Adipose tissue (tissue), 3 donors: Measurements from ENCODE around the gene ACSL3. TPM values are rescaled to one million over a fixed set of nuclear protein-coding genes. Genes with fewer than 3 reads are reported as not detected.
"Not testable (repeated sequence)": the region's sequence is repeated elsewhere in the genome, so short reads cannot be mapped to it uniquely, and the experiment has no call there.

Experiments
- H3K27ac ChIP-seq: one replicate; pipeline ENCODE4 v1.5.1; 2013; ENCODE audit warnings: low read depth, low read length
- WGBS, 3 donors: extraction: QIAGEN DNeasy Blood & Tissue Kit; methylation state at CpG; one replicate each; pipeline ENCODE4 v1.1.7; 2013; 5-methylcytosine and 5-hydroxymethylcytosine counted together
- polyA plus RNA-seq, 3 donors: library from polyadenylated mRNA; stranded (reverse); fragments of 200-250 nt; gene quantifications; one replicate each; pipeline ENCODE4 v1.2.3, GENCODE V29; 2013
- donor health status: healthy with polysubstance abuse.
- donor health status: Bipolar disorder and iron deficiency.
- donor health status: healthy.

ACSL3 gene
- polyA plus RNA-seq, 3 donors, result 8.9 to 36.3 (median 20.7) TPM

GRCh38 chr2:222899413-222900181 lies 38.8 kb downstream of the ACSL3 start:
- no peak overlapping the region for H3K27ac ChIP-seq

GRCh38 chr2:222900354-222900753 lies 39.5 kb downstream of the ACSL3 start:
- WGBS, 3 donors, result 53 to 67% (median 54%) methylated on average over 2 of the region's 2 CpGs
- H3K27ac ChIP-seq, result no peak overlapping the region

More at GRCh38 chr2:222899413-222900181, 38.8 kb downstream of the ACSL3 start:
- WGBS, 3 donors, result 77 to 85% (median 85%) methylated on average over 17 of the region's 17 CpGs

GRCh38 chr2:222902660-222903059 lies 41.8 kb downstream of the ACSL3 start:
- WGBS, 3 donors, result 84 to 90% (median 86%) methylated on average over 4 of the region's 4 CpGs

GRCh38 chr2:222903234-222904220 lies 42.7 kb downstream of the ACSL3 start:
- H3K27ac ChIP-seq, result no peak overlapping the region
- 93 to 95% (median 93%) methylated on average over 16 of the region's 16 CpGs for WGBS, 3 donors

More at GRCh38 chr2:222902660-222903059, 41.8 kb downstream of the ACSL3 start:
- H3K27ac ChIP-seq, result no peak overlapping the region

GRCh38 chr2:222904557-222905258 lies 43.9 kb downstream of the ACSL3 start:
- no peak overlapping the region for H3K27ac ChIP-seq
- 83 to 89% (median 87%) methylated on average over 2 of the region's 2 CpGs for WGBS, 3 donors

- WGBS, 3 donors, result 89 to 100% (median 97%) methylated on average over 2 of the region's 2 CpGs
- H3K27ac ChIP-seq, result no peak overlapping the region
These were observed 46.2 kb downstream of the ACSL3 start for GRCh38 chr2:222907048-222907447.

GRCh38 chr2:222907790-222908441 lies 47.1 kb downstream of the ACSL3 start:
- WGBS, 3 donors, result 80 to 91% (median 90%) methylated on average over 10 of the region's 10 CpGs
- no peak overlapping the region for H3K27ac ChIP-seq

GRCh38 chr2:222909286-222909685 lies 48.5 kb downstream of the ACSL3 start:
- no peak overlapping the region for H3K27ac ChIP-seq
- WGBS, 3 donors, result 94 to 96% (median 96%) methylated on average over 3 of the region's 3 CpGs

- WGBS, 3 donors, result 40 to 76% (median 43%) methylated on average over 2 of the region's 2 CpGs
- no peak overlapping the region for H3K27ac ChIP-seq
These were observed 51.3 kb downstream of the ACSL3 start for GRCh38 chr2:222912117-222912516.

GRCh38 chr2:222912776-222913175 lies 51.9 kb downstream of the ACSL3 start:
- WGBS, 3 donors, result 80 to 93% (median 91%) methylated on average over 3 of the region's 3 CpGs

GRCh38 chr2:222915092-222915957 lies 54.5 kb downstream of the ACSL3 start:
- 56 to 82% (median 82%) methylated on average over 7 of the region's 7 CpGs for WGBS, 3 donors
- no peak overlapping the region for H3K27ac ChIP-seq

More at GRCh38 chr2:222912776-222913175, 51.9 kb downstream of the ACSL3 start:
- H3K27ac ChIP-seq, result no peak overlapping the region

- WGBS, 3 donors, result 88 to 89% (median 89%) methylated on average over 11 of the region's 11 CpGs
- no peak overlapping the region for H3K27ac ChIP-seq
These were observed 55.7 kb downstream of the ACSL3 start for GRCh38 chr2:222916229-222917197.

- not testable (repeated sequence) for H3K27ac ChIP-seq
- WGBS, 3 donors, result 64 to 83% (median 79%) methylated on average over 9 of the region's 9 CpGs
These were observed 56.4 kb downstream of the ACSL3 start for GRCh38 chr2:222917212-222917611.

GRCh38 chr2:222919841-222920526 lies 59.1 kb downstream of the ACSL3 start:
- 81 to 87% (median 81%) methylated on average over 2 of the region's 2 CpGs for WGBS, 3 donors
- no peak overlapping the region for H3K27ac ChIP-seq

GRCh38 chr2:222920657-222921186 lies 59.9 kb downstream of the ACSL3 start:
- WGBS, 3 donors, result 87 to 96% (median 93%) methylated on average over 5 of the region's 5 CpGs

More at GRCh38 chr2:222920657-222921186, 59.9 kb downstream of the ACSL3 start:
- H3K27ac ChIP-seq, result no peak overlapping the region
